Mesenchymal stem cell (in vitro differentiated cells and primary cell): ENCODE measurements around the gene ADARB2.

ENCODE experiments used
- DNase-seq: peaks from one replicate; pipeline ENCODE4 v3.0.0-alpha.2; 2013
- H2AFZ ChIP-seq: one replicate; pipeline ENCODE4 v1.6.1; 2013; ENCODE audit warnings: low read depth, mild to moderate bottlenecking, control low read depth, inconsistent platforms, low read length, moderate library complexity
- H2AK5ac ChIP-seq: 2 replicates; pipeline ENCODE4 v1.6.1; 2013; ENCODE audit warnings: low read length, moderate library complexity, mild to moderate bottlenecking, inconsistent platforms; ENCODE audit not compliant: severe bottlenecking
- H2BK120ac ChIP-seq: one replicate; pipeline ENCODE4 v1.6.1; 2013; ENCODE audit warnings: low read depth, mild to moderate bottlenecking, inconsistent platforms, low read length, moderate library complexity
- H2BK12ac ChIP-seq, 2 experiments: one replicate each; pipeline ENCODE4 v1.6.1; 2013; ENCODE audit warnings: inconsistent platforms in 2 of 2, low read length in 2 of 2, mild to moderate bottlenecking in 2 of 2, moderate library complexity in 2 of 2, control low read depth in 1 of 2
- H2BK15ac ChIP-seq: one replicate; pipeline ENCODE4 v1.6.1; 2013; ENCODE audit warnings: mild to moderate bottlenecking, low read depth, inconsistent platforms; ENCODE audit not compliant: poor library complexity, severe bottlenecking
- H2BK5ac ChIP-seq: 2 replicates; pipeline ENCODE4 v1.6.1; 2013; ENCODE audit warnings: low read depth, mild to moderate bottlenecking, low read length, control low read depth, inconsistent platforms; ENCODE audit not compliant: poor library complexity, severe bottlenecking
- H3K14ac ChIP-seq, 2 experiments: one replicate each; pipeline ENCODE4 v1.6.1; 2013; ENCODE audit warnings: inconsistent platforms in 2 of 2, low read length in 2 of 2, control low read depth in 1 of 2, mild to moderate bottlenecking in 1 of 2, moderate library complexity in 1 of 2
- H3K18ac ChIP-seq, 2 experiments: one replicate each; pipeline ENCODE4 v1.6.1; 2013; ENCODE audit warnings: inconsistent platforms in 2 of 2, low read length in 2 of 2, control low read depth in 1 of 2, low read depth in 1 of 2, mild to moderate bottlenecking in 1 of 2
- H3K23ac ChIP-seq, 2 experiments: one replicate each; pipeline ENCODE4 v1.6.1; 2013; ENCODE audit warnings: inconsistent platforms in 2 of 2, low read length in 2 of 2, mild to moderate bottlenecking in 2 of 2, moderate library complexity in 2 of 2, control low read depth in 1 of 2
- H3K27ac ChIP-seq: 2 replicates; pipeline ENCODE4 v1.5.1; 2013; ENCODE audit warnings: mild to moderate bottlenecking, moderate library complexity, low read length, control low read depth, inconsistent platforms; ENCODE audit not compliant: poor library complexity, severe bottlenecking
- H3K27me3 ChIP-seq, 2 experiments: 2 replicates each; pipeline versions ENCODE4 v1.6.1 to v1.7.0; 2013; ENCODE audit warnings: low read length in 2 of 2, mild to moderate bottlenecking in 2 of 2, moderate library complexity in 2 of 2, control low read depth in 1 of 2, inconsistent platforms in 1 of 2; ENCODE audit not compliant: control insufficient read depth in 1 of 2, insufficient read depth in 1 of 2
- H3K36me3 ChIP-seq, 2 experiments: 2 replicates each; pipeline versions ENCODE4 v1.6.1 to v1.7.0; 2013; ENCODE audit warnings: low read length in 2 of 2, control low read depth in 1 of 2, inconsistent platforms in 1 of 2, low read depth in 1 of 2, mild to moderate bottlenecking in 1 of 2; ENCODE audit not compliant: insufficient read depth in 2 of 2, control insufficient read depth in 1 of 2
- H3K4ac ChIP-seq, 2 experiments: one replicate each; pipeline ENCODE4 v1.6.1; 2013; ENCODE audit warnings: inconsistent platforms in 2 of 2, low read length in 2 of 2, mild to moderate bottlenecking in 2 of 2, moderate library complexity in 2 of 2, control low read depth in 1 of 2, low read depth in 1 of 2
- H3K4me1 ChIP-seq: 2 replicates; pipeline ENCODE4 v1.6.1; 2013; ENCODE audit warnings: low read depth, low read length, control low read depth; ENCODE audit not compliant: control insufficient read depth, insufficient read depth
- H3K4me2 ChIP-seq: 2 replicates; pipeline ENCODE4 v1.6.1; 2013; ENCODE audit warnings: low read length, mild to moderate bottlenecking, inconsistent platforms; ENCODE audit not compliant: poor library complexity, severe bottlenecking
- H3K4me3 ChIP-seq, 2 experiments: 2 replicates each; pipeline versions ENCODE4 v1.5.1 to v1.7.0; 2013; ENCODE audit warnings: low read length in 2 of 2, mild to moderate bottlenecking in 2 of 2, control low read depth in 1 of 2, low read depth in 1 of 2; ENCODE audit not compliant: insufficient read depth in 1 of 2
- H3K79me1 ChIP-seq: replicated peaks from 2 replicates; pipeline ENCODE4 v1.6.1; 2013; ENCODE audit warnings: mild to moderate bottlenecking, control low read depth, low read length, inconsistent platforms; ENCODE audit not compliant: poor library complexity, severe bottlenecking
- H3K9ac ChIP-seq: 2 replicates; pipeline ENCODE4 v1.7.0; 2013; ENCODE audit warnings: mild to moderate bottlenecking, low read length, moderate library complexity
- H3K9me3 ChIP-seq: 2 replicates; pipeline ENCODE4 v1.7.0; 2013; ENCODE audit warnings: mild to moderate bottlenecking, low read length; ENCODE audit not compliant: control insufficient read depth
- H4K8ac ChIP-seq: one replicate; pipeline ENCODE4 v1.6.1; 2013; ENCODE audit warnings: inconsistent platforms, mild to moderate bottlenecking, low read length, moderate library complexity
- H4K91ac ChIP-seq: one replicate; pipeline ENCODE4 v1.6.1; 2013; ENCODE audit warnings: mild to moderate bottlenecking, low read length, inconsistent platforms
- WGBS: methylation state at CpG from one replicate; pipeline ENCODE4 v1.1.7; 2013; ENCODE audit warnings: mixed read lengths; 5-methylcytosine and 5-hydroxymethylcytosine counted together

ADARB2 gene

DNA sequence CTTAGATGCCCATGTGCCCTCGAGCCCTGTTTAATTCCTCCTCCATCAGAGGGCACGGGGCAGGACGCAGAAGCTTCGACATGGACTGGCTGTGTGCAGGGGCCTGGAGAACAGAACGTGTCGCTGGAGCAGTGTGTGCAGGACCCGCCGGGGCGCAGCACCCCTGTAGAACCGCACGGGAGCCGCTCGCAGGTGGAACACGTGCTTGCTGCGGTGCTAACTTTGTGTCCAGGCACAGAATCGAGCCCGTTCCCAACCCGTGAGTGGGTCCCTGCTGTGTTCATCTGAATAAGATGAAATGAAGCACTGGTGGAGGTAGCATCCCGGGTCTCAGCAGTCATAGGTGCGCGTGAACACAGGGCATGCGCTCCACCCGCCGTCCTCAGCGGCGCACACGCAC lies 564.2 kb downstream of the ADARB2 start:
- Histone ChIP-seq H3K79me1 (no peaks in the 10 kb centered on the region), H3K14ac (no peak overlapping the region), H4K91ac (no peak overlapping the region), H2BK15ac (no peak overlapping the region), H3K4ac (no peak overlapping the region), H3K23ac (no peak overlapping the region), H3K4me1 (no peaks in the 10 kb centered on the region), H3K36me3 (no peaks in the 10 kb centered on the region), H3K4me3 (no peak overlapping the region), H3K27ac (no peak overlapping the region), H2AK5ac (no peak overlapping the region), H3K18ac (no peak overlapping the region), H4K8ac (no peak overlapping the region), H2AFZ (no peak overlapping the region), H3K9me3 (no peaks in the 10 kb centered on the region), H2BK12ac (no peak overlapping the region), H3K27me3 (peaks cover 4 to 20% of the 10 kb centered on the region in 2 experiments), H3K9ac (no peak overlapping the region), H2BK120ac (no peak overlapping the region), H2BK5ac (no peak overlapping the region), H3K4me2 (no peak overlapping the region)
- 87% methylated on average over 27 of the region's 27 CpGs for WGBS
- DNase-seq: no peak

DNA sequence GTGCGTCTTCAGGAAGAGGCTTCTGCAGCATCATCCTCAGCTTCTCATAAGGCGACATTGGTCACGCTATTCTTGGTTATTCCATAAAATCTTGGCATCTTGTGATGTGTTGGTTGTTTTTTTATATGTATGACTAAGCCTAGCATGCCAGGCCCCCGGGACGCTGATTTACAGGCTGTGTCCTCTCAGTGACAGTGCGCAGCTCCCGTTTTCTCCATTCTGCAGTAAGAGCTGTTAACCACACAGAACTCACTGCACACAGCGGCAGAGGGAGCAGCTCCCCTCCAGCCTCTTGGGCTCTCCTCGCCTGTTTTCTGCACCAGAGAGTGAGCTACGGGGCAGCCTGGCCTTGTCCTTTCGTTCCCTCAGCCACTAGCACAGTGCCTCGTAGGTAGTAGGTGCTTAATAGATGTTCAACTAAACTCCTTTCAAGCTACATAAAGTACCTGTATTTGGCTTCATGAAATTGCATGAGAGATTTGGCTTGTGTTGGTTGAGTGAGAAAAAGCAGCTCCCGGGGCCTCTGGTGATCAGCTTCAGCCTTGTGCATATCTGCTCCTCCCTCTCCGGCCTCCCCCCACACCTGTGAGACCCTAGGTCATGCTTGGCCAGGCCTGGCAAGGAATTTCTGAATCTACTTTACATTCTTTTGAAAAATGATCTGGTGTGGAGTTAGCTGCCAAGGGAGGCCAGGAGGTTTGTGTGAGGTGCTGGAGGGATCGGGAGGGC lies 564.9 kb downstream of the ADARB2 start:
- Histone ChIP-seq H2BK5ac (no peak overlapping the region), H2AK5ac (no peak overlapping the region), H2BK15ac (no peak overlapping the region), H3K27ac (no peak overlapping the region), H2AFZ (no peak overlapping the region), H4K91ac (no peak overlapping the region), H3K18ac (no peak overlapping the region), H3K23ac (no peak overlapping the region), H2BK12ac (no peak overlapping the region), H3K9ac (no peak overlapping the region), H3K4ac (no peak overlapping the region), H3K36me3 (no peaks in the 10 kb centered on the region), H3K9me3 (no peaks in the 10 kb centered on the region), H3K27me3 (peaks cover 5 to 20% of the 10 kb centered on the region in 2 experiments), H3K4me1 (no peaks in the 10 kb centered on the region), H3K79me1 (no peaks in the 10 kb centered on the region), H3K4me2 (no peak overlapping the region), H3K14ac (no peak overlapping the region), H2BK120ac (no peak overlapping the region), H3K4me3 (no peak overlapping the region), H4K8ac (no peak overlapping the region)
- WGBS: 93% methylated on average over 9 of the region's 15 CpGs
- no peak for DNase-seq

DNA sequence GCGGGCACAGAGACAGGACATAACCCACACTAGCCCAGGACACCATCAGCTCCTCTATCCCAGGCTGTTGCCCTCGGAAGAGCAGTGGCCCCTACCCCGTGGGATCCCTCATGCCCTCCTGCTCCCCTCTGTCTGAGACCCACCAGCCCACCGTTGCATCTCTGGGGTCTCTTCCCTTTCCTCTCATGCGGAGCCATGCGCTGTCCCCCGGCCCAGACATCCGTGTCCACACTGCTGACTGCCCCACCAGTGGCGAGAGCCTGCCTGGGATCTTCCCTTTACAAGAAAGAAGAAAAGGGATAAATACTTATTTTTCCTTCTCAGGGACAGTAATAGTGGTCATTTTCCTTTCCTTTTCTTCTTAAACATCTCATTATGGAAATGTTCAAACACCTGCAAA lies 565.7 kb downstream of the ADARB2 start:
- no peak overlapping the region for H3K23ac ChIP-seq
- no peak overlapping the region for H3K18ac ChIP-seq
- no peak overlapping the region for H2BK15ac ChIP-seq
- H2BK120ac ChIP-seq: no peak overlapping the region
- H2AK5ac ChIP-seq: no peak overlapping the region
- no peak overlapping the region for H2BK12ac ChIP-seq
- H3K9ac ChIP-seq: no peak overlapping the region
- no peak overlapping the region for H2AFZ ChIP-seq
- no peaks in the 10 kb centered on the region for H3K9me3 ChIP-seq
- WGBS: 76% methylated on average over 8 of the region's 9 CpGs
- no peak overlapping the region for H3K4ac ChIP-seq
- no peak for DNase-seq
- H3K14ac ChIP-seq: no peak overlapping the region
- H4K91ac ChIP-seq: no peak overlapping the region
- H3K4me3 ChIP-seq: no peak overlapping the region
- peaks cover 11 to 20% of the 10 kb centered on the region in 2 experiments for H3K27me3 ChIP-seq
- no peaks in the 10 kb centered on the region for H3K36me3 ChIP-seq
- H3K79me1 ChIP-seq: no peaks in the 10 kb centered on the region
- no peak overlapping the region for H3K4me2 ChIP-seq
- H3K27ac ChIP-seq: no peak overlapping the region
- H4K8ac ChIP-seq: no peak overlapping the region
- H3K4me1 ChIP-seq: no peaks in the 10 kb centered on the region
- no peak overlapping the region for H2BK5ac ChIP-seq

DNA sequence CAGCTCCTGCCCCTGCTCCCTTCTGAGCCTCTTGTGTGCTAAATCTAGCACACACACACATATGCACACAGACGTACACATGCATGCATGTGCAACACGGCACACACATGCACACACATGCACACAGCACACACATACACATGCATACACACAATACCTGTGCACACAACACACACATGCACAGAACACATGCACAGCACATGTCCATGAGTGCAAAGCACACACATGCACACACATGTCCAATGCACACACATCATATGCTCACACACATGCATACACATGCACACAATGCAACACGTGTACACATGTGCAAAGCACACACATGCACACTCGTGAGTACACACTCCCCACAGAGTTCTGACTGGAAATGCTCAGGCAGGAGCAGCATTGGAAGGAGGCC lies 566.1 kb downstream of the ADARB2 start:
- Histone ChIP-seq H3K79me1 (no peaks in the 10 kb centered on the region), H3K9ac (no peak overlapping the region), H3K27ac (no peak overlapping the region), H3K4me1 (no peaks in the 10 kb centered on the region), H3K14ac (no peak overlapping the region), H2BK15ac (no peak overlapping the region), H4K8ac (no peak overlapping the region), H3K23ac (no peak overlapping the region), H3K4ac (no peak overlapping the region), H3K4me3 (no peak overlapping the region), H2AFZ (no peak overlapping the region), H3K27me3 (peaks cover 15 to 20% of the 10 kb centered on the region in 2 experiments), H2BK120ac (no peak overlapping the region), H2BK5ac (no peak overlapping the region), H2AK5ac (no peak overlapping the region), H3K18ac (no peak overlapping the region), H3K36me3 (no peaks in the 10 kb centered on the region), H3K9me3 (no peaks in the 10 kb centered on the region), H2BK12ac (no peak overlapping the region), H4K91ac (no peak overlapping the region), H3K4me2 (no peak overlapping the region)
- no peak for DNase-seq
- 80% methylated on average over 4 of the region's 4 CpGs for WGBS
